Measurements from ENCODE around the gene NUB1. TPM values are rescaled to one million over a fixed set of nuclear protein-coding genes. Genes with fewer than 3 reads are reported as not detected.

Gene NUB1
- total RNA-seq, 2 experiments from 2014 or later = 84.8 to 91.8 TPM

GRCh38 chr7:151378011-151378410 is 36.4 kb downstream of the NUB1 start:
- H3K9me3 Mint-ChIP-seq = no peaks in the 10 kb centered on the region
- H3K27me3 Mint-ChIP-seq = peaks cover 12% of the 10 kb centered on the region
- ATAC-seq (ENCODE audit: low read depth) (no peak), DNase-seq (no peak)
- no peak overlapping the region for H3K4me3 Mint-ChIP-seq
- no peak overlapping the region for H3K27ac Mint-ChIP-seq
- POLR2A ChIA-PET = no interaction called here
- H3K4me1 Mint-ChIP-seq = peaks cover 10% of the 10 kb centered on the region
- H3K36me3 Mint-ChIP-seq = peaks cover 1% of the 10 kb centered on the region

GRCh38 chr7:151378496-151379192 is 37.0 kb downstream of the NUB1 start:
- Mint-ChIP-seq H3K27me3 (peaks cover 18% of the 10 kb centered on the region), H3K4me1 (peaks cover 10% of the 10 kb centered on the region), H3K36me3 (peaks cover 1% of the 10 kb centered on the region), H3K9me3 (no peaks in the 10 kb centered on the region), H3K4me3 (no peak overlapping the region), H3K27ac (no peak overlapping the region)
- DNase-seq (no peak), ATAC-seq (ENCODE audit: low read depth) (no peak)
- POLR2A ChIA-PET = no interaction called here

DNA sequence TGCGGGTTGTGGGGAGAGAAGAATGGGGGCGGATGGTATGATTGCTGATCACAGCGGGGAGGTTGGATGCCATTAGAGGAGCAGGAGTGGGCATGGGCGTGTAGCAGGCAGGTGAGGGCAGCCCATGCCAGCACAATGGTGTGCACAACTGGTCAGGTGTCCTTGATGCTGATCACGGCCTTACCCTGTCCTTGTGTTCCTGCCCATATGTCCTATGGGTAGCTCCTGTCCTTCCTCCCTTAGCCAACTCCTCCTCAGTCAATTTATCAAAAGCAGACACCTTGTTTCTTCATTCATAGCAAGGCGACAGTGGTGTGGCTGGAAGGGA is 37.5 kb downstream of the NUB1 start:
- DNase-seq (no peak), ATAC-seq (ENCODE audit: low read depth) (no peak)
- peaks cover 23% of the 10 kb centered on the region for H3K27me3 Mint-ChIP-seq
- H3K27ac Mint-ChIP-seq = no peak overlapping the region
- peaks cover 10% of the 10 kb centered on the region for H3K4me1 Mint-ChIP-seq
- no peak overlapping the region for H3K4me3 Mint-ChIP-seq
- POLR2A ChIA-PET = no interaction called here
- H3K36me3 Mint-ChIP-seq = peaks cover 1% of the 10 kb centered on the region
- H3K9me3 Mint-ChIP-seq = no peaks in the 10 kb centered on the region

- Mint-ChIP-seq H3K36me3 (peaks cover 1% of the 10 kb centered on the region), H3K9me3 (no peaks in the 10 kb centered on the region), H3K27me3 (peaks cover 28% of the 10 kb centered on the region), H3K27ac (no peak overlapping the region), H3K4me1 (peaks cover 10% of the 10 kb centered on the region), H3K4me3 (no peak overlapping the region)
- ATAC-seq (ENCODE audit: low read depth) (no peak), DNase-seq (no peak)
- POLR2A ChIA-PET = no interaction called here
Observed at GRCh38 chr7:151379534-151380198, 38.1 kb downstream of the NUB1 start.

GRCh38 chr7:151380199-151381097 is 38.8 kb downstream of the NUB1 start:
- peak overlapping the region; percentile 49 for H3K4me3 Mint-ChIP-seq
- H3K27me3 Mint-ChIP-seq = peaks cover 28% of the 10 kb centered on the region
- H3K4me1 Mint-ChIP-seq = peaks cover 10% of the 10 kb centered on the region
- no peaks in the 10 kb centered on the region for H3K9me3 Mint-ChIP-seq
- DNase-seq (no peak), ATAC-seq (ENCODE audit: low read depth) (no peak)
- POLR2A ChIA-PET = interaction anchor here (1.2 to 1.4 kb wide), 2 partner anchors 29 to 60 kb away, joined by 3 to 7 read pairs; partner anchors contain the start of genes CRYGN and WDR86
- H3K36me3 Mint-ChIP-seq = peaks cover 1% of the 10 kb centered on the region
- H3K27ac Mint-ChIP-seq = no peak overlapping the region

DNA sequence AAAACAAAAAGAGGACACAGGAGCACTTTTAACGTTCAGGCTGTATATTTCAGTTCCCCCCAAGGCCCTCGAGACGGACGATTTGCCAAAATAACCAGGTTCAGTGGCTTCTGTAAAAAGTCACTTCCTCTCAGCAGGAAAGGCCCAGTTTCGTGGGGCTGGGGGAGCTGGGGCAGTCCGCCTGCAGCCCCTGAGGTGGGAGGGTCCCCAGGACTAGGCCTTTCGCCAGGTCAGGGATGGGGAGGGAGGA is 39.4 kb downstream of the NUB1 start:
- Mint-ChIP-seq H3K36me3 (no peaks in the 10 kb centered on the region), H3K4me3 (peak overlapping the region; percentile 49), H3K9me3 (no peaks in the 10 kb centered on the region), H3K27ac (no peak overlapping the region), H3K27me3 (peaks cover 28% of the 10 kb centered on the region), H3K4me1 (peaks cover 10% of the 10 kb centered on the region)
- DNase-seq (no peak), ATAC-seq (ENCODE audit: low read depth) (peak; percentile 21)
- POLR2A ChIA-PET = interaction anchor here (1.2 to 1.4 kb wide), 2 partner anchors 29 to 59 kb away, joined by 3 to 7 read pairs; partner anchors contain the start of genes CRYGN and WDR86

DNA sequence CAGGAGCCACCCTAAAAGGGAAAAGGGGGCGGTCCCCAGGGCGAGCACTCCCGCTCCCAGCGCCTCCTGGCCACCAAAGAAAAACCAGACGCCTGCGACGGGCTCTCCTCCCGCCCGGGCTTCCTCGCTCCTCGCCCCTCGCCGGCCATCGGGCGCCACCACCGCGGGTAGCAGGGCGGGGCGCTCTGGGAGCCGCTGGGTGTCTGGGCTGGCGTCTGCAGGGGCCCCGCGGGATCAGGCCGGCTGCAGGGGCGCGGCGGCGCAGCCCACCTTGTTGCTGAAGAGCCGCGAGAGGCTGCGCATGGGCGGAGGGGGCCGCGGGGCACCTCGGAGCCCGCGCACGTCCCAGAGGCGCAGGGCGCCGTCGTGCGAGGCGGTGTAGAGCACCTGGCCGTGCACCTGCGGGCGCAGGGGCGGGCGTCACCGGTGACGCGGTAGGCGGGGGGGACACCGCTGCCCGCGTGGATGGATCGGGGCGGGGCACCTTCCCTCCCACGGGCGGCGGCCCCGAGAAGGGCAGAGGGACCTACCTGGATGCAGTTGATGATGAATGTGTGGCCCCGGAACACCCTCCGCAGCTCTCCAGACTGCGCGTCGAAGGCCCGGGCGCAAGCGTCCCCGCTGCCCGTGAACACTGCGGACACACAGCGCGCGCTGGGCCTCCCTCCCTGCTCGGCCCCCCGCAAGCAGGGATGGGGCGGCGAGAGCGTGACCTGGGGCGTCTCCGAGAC is 39.9 kb downstream of the NUB1 start:
- Mint-ChIP-seq H3K27me3 (peaks cover 28% of the 10 kb centered on the region), H3K27ac (no peak overlapping the region)
- DNase-seq = peak; percentile 51

GRCh38 chr7:151382079-151382885 is 40.7 kb downstream of the NUB1 start:
- peak; percentile 23 for ATAC-seq (ENCODE audit: low read depth)
- Mint-ChIP-seq H3K27me3 (peaks cover 28% of the 10 kb centered on the region), H3K9me3 (no peaks in the 10 kb centered on the region), H3K36me3 (no peaks in the 10 kb centered on the region), H3K4me3 (peak overlapping the region; percentile 75), H3K4me1 (peaks cover 10% of the 10 kb centered on the region), H3K27ac (no peak overlapping the region)
- no peak for DNase-seq
- POLR2A ChIA-PET = no interaction called here

More for the DNA sequence above, 39.9 kb downstream of the NUB1 start:
- Mint-ChIP-seq H3K36me3 (no peaks in the 10 kb centered on the region), H3K4me3 (peak overlapping the region; percentile 75), H3K9me3 (no peaks in the 10 kb centered on the region), H3K4me1 (peaks cover 10% of the 10 kb centered on the region)
- POLR2A ChIA-PET = interaction anchor here (1.2 to 1.4 kb wide), 2 partner anchors 28 to 59 kb away, joined by 3 to 7 read pairs; partner anchors contain the start of genes CRYGN and WDR86
- peak; percentile 55 for ATAC-seq (ENCODE audit: low read depth)

GRCh38 chr7:151383638-151384351 is 42.2 kb downstream of the NUB1 start:
- DNase-seq (no peak), ATAC-seq (ENCODE audit: low read depth) (no peak)
- Mint-ChIP-seq H3K9me3 (no peaks in the 10 kb centered on the region), H3K27ac (no peak overlapping the region), H3K4me3 (no peak overlapping the region), H3K4me1 (peaks cover 10% of the 10 kb centered on the region), H3K27me3 (peaks cover 28% of the 10 kb centered on the region), H3K36me3 (no peaks in the 10 kb centered on the region)
- POLR2A ChIA-PET = no interaction called here

GRCh38 chr7:151384352-151384697 is 42.7 kb downstream of the NUB1 start:
- no peak for ATAC-seq (ENCODE audit: low read depth)
- H3K4me1 Mint-ChIP-seq = peaks cover 10% of the 10 kb centered on the region
- H3K4me3 Mint-ChIP-seq = no peak overlapping the region
- no peaks in the 10 kb centered on the region for H3K9me3 Mint-ChIP-seq
- H3K27me3 Mint-ChIP-seq = peaks cover 28% of the 10 kb centered on the region
- POLR2A ChIA-PET = no interaction called here
- H3K27ac Mint-ChIP-seq = no peak overlapping the region
- no peaks in the 10 kb centered on the region for H3K36me3 Mint-ChIP-seq
- no peak for DNase-seq

DNA sequence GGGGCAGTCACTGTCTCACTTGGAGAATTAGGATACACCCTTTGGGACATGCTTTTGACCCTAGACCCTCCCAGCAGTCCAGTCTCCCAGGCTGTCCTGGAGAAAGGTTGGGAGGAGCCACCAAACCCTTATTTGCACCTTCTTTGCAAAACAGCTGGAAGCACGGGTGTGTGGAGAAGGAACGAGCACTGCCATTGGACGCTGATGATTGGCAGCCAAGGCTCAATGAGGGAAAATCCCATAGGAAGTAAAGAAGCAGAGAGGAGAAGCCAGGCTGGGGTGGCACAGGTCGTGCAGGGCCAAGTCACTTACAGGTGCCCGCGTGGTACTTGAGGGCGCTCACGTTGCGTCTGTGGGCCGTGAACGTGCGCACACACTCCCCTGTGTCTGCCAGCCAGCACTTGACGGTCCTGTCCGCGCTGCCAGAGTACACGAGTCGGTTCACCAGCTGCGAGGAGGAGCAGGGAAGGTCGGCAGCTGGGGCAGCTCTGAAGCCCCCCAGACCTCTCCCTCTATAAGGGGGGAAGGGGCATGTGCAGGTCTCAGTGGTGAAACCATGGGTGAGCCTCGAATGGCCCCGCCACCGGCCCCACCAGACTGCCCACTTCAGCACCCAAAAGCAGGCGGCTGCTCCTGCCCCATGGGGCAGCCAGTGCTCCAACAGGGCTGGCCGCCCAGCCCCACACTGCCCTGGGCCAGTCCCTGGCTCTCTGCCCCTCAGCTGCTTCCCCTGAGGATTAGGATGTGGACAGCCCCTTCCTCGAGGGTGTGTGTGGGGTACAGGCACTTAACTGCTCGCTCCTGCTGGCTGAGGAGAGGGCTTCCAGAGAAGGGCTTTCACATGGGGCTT is 43.4 kb downstream of the NUB1 start:
- H3K9me3 Mint-ChIP-seq = no peaks in the 10 kb centered on the region
- ATAC-seq (ENCODE audit: low read depth) (no peak), DNase-seq (no peak)
- POLR2A ChIA-PET = no interaction called here
- H3K27ac Mint-ChIP-seq = no peak overlapping the region
- no peaks in the 10 kb centered on the region for H3K36me3 Mint-ChIP-seq
- H3K27me3 Mint-ChIP-seq = peaks cover 28% of the 10 kb centered on the region
- H3K4me1 Mint-ChIP-seq = peaks cover 10% of the 10 kb centered on the region
- no peak overlapping the region for H3K4me3 Mint-ChIP-seq
